MM.1S (cell line): ENCODE measurements around the gene BTN3A1.

ENCODE experiments used
- CTCF ChIP-seq: fragments of 300-600 bp; sonication (generic); IDR thresholded peaks from 2 replicates; pipeline ENCODE4 v1.5.1; 2016; ENCODE audit warnings: antibody characterized with exemption, low read length, mixed read lengths
- EZH2 ChIP-seq: fragments of 300-600 bp; sonication (generic); optimal IDR thresholded peaks from 2 replicates; pipeline ENCODE3; 2017; ENCODE audit warnings: low read depth, mild to moderate bottlenecking, antibody characterized with exemption, low read length, mixed read lengths

GRCh38 chr6:26401987-26402658 lies at the start of gene BTN3A1:
- TF ChIP-seq CTCF (no peak), EZH2 (no peak)
